ENCODE measurements around the gene SMAD3.

SMAD3 gene

DNA sequence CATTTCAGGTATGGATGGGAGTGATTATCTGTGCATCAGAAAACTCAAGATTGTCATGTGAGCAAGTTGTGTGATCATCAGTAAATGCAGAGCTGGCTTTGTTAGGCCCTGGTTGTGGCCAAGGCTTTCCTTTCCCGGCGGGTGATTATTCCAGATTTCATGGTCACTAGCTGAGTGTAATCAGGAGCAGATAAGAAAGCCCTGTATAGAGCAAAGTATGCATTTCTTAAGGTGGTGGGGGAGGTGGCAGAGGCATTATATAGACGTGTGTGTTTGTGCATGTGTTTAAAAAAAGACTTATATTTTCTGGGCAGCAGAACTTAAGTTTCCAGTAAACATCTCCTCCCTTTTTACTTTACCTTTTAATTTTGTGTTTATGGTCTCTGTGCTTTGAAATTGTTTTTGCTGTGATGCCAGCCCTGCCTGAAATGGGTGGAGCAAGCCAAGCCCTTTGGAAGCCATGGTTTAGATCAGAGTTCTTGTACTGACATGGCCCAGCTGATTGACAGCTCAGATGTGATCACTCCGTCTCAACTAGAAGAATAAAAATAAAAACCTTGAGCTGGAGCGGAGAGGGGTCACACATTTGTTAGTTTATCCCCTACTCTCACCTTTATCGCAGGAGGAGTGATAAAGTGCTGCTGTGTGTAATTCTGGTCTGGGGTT is 22.2 kb downstream of the SMAD3 start:
- no peak for TF ChIP-seq CTCF (IDR thresholded peaks at IDR 0.05; ENCODE audit: low read depth, low read length)

DNA sequence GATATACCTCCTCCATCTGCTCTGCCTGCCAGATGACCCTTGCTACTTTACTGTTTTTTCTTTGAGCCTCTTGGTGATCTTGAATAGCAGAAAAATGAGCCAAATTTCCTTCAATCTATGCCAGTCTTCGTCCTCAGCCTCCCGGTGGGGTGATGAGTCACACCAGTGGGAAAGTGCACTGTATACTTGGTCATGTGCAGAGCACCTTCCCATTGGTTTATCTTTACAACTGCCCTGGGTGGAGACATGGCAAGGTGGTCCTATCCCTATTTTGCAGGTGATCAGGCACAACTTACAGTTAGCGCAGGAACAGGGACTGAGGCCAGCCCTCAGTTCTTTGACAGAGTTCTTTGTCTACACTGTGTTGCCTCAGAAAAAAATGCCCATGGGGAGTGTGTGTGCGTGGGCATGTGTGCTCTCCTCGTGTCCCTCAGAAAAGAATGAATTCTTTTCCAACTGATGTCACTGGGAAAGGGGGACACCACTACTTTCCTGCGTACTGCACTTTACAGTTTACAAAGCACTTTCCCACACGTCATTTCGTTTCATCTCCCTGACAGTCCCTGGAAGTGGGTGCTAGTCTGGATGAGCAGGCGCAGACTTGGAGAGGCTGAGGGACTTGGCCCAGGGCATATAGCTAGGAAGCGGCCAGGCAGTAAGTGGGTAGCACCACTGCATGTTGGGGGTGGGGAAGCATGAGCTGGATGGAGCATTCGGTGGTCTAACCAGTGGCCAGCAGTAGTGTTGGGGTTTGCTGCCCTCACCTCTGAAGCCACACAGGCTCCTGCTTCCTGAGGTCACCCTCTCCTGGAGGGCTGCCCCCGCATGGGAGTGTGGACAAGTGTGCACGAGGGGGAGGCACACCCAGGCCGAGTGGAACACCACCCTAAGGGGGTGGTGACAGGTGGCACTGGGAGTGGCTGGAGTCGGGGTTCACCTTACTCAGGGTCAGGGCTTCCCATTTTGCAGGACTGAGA is 24.1 kb downstream of the SMAD3 start:
- no peak for TF ChIP-seq CTCF (IDR thresholded peaks at IDR 0.05; ENCODE audit: low read depth, low read length)
- DNase-seq (ENCODE audit: extremely low read depth, low read depth): no peak

More for the DNA sequence above, 22.2 kb downstream of the SMAD3 start:
- DNase-seq (ENCODE audit: extremely low read depth, low read depth): no peak

- DNase-seq (ENCODE audit: extremely low read depth, low read depth): no peak
- no peak for TF ChIP-seq CTCF (IDR thresholded peaks at IDR 0.05; ENCODE audit: low read depth, low read length)
Observed at GRCh38 chr15:67090297-67091070, 25.1 kb downstream of the SMAD3 start.

- no peak for DNase-seq (ENCODE audit: extremely low read depth, low read depth)
- TF ChIP-seq CTCF (IDR thresholded peaks at IDR 0.05; ENCODE audit: low read depth, low read length): no peak
Observed at GRCh38 chr15:67091071-67091979, 25.9 kb downstream of the SMAD3 start.

- DNase-seq (ENCODE audit: extremely low read depth, low read depth): no peak
- no peak for TF ChIP-seq CTCF (IDR thresholded peaks at IDR 0.05; ENCODE audit: low read depth, low read length)
Observed at GRCh38 chr15:67091980-67092677, 26.7 kb downstream of the SMAD3 start.

Measured in AG09319 (cell line).